BJ (cell line): ENCODE results near the gene SLC3A2. TPM values are rescaled to one million over a fixed set of nuclear protein-coding genes. Genes with fewer than 3 reads are reported as not detected.

Experiments used
- CTCF ChIA-PET: fragments of 350-600 bp; formaldehyde crosslinking; extraction: SDS; loops from one replicate; lab custom pipeline; 2021; ENCODE audit warnings: antibody characterized with exemption, inconsistent platforms; lab: Yijun Ruan, JAX
- POLR2A ChIA-PET: fragments of 300-600 bp; sonication (Branson Sonifier 250); formaldehyde crosslinking; extraction: SDS; loops from one replicate; lab custom pipeline; 2021; ENCODE audit warnings: antibody characterized with exemption; lab: Charles Lee
- DNase-seq: peaks from one replicate; pipeline ENCODE4 v3.0.0-alpha.2; 2011; ENCODE audit warnings: low read depth
- H3K27me3 ChIP-seq: 2 replicates; pipeline ENCODE4 v1.6.0; 2011; ENCODE audit warnings: low read length; ENCODE audit not compliant: control insufficient read depth, insufficient read depth
- H3K36me3 ChIP-seq: 2 replicates; pipeline ENCODE4 v1.5.1; 2011; ENCODE audit warnings: low read length; ENCODE audit not compliant: control insufficient read depth, insufficient read depth
- H3K4me3 ChIP-seq: 2 replicates; pipeline ENCODE4 v1.5.1; 2011; ENCODE audit warnings: low read depth, mild to moderate bottlenecking, control low read depth, low read length
- CTCF ChIP-seq: IDR thresholded peaks from 2 replicates; pipeline ENCODE4 v1.5.1; 2011; ENCODE audit warnings: low read depth, mild to moderate bottlenecking, control low read depth, inconsistent platforms, low read length, moderate library complexity; ENCODE audit not compliant: insufficient read depth
- polyA plus RNA-seq: library from polyadenylated mRNA; depleted of rRNA; stranded (reverse); fragments of >200 nt; gene quantifications from 2 replicates; pipeline ENCODE4 v1.2.3, GENCODE V29; 2011

The SLC3A2 gene
- polyA plus RNA-seq, 1 experiment = 535 TPM

GRCh38 chr11:62912268-62912667, 31.6 kb downstream of the SLC3A2 start:
- DNase-seq = no peak
- no peak for TF ChIP-seq CTCF
- peaks cover 2% of the 10 kb centered on the region for H3K27me3 ChIP-seq
- ChIA-PET CTCF (interaction anchor here (11.6 kb wide), 1 partner anchor 109 kb away, joined by 376 read pairs; no protein-coding TSS in a partner anchor), POLR2A (no interaction called here)
- no peak overlapping the region for H3K4me3 ChIP-seq
- no peaks in the 10 kb centered on the region for H3K36me3 ChIP-seq

- ChIA-PET POLR2A (no interaction called here), CTCF (interaction anchor here (1.5 to 2.9 kb wide), 3 partner anchors 8 to 109 kb away, joined by 3 to 15 read pairs (median 12); no protein-coding TSS in a partner anchor)
- H3K36me3 ChIP-seq = no peaks in the 10 kb centered on the region
- TF ChIP-seq CTCF = no peak
- no peak for DNase-seq
- no peak overlapping the region for H3K4me3 ChIP-seq
- peaks cover 6% of the 10 kb centered on the region for H3K27me3 ChIP-seq
These were observed 33.7 kb downstream of the SLC3A2 start for GRCh38 chr11:62914416-62914815.

- Histone ChIP-seq H3K27me3 (peaks cover 16% of the 10 kb centered on the region), H3K4me3 (no peak overlapping the region), H3K36me3 (no peaks in the 10 kb centered on the region)
- ChIA-PET POLR2A (no interaction called here), CTCF (interaction anchor here (0.9 to 7.1 kb wide), 2 partner anchors 12 to 106 kb away, joined by 3 to 40 read pairs; no protein-coding TSS in a partner anchor)
- no peak for TF ChIP-seq CTCF
- no peak for DNase-seq
These were observed 37.3 kb downstream of the SLC3A2 start for GRCh38 chr11:62917906-62918502.

- Histone ChIP-seq H3K27me3 (peaks cover 16% of the 10 kb centered on the region), H3K4me3 (no peak overlapping the region), H3K36me3 (no peaks in the 10 kb centered on the region)
- no peak for TF ChIP-seq CTCF
- POLR2A ChIA-PET = no interaction called here
- CTCF ChIA-PET = interaction anchor here (1.1 to 7.1 kb wide), 2 partner anchors 13 to 105 kb away, joined by 3 to 40 read pairs; no protein-coding TSS in a partner anchor
- no peak for DNase-seq
These were observed 37.8 kb downstream of the SLC3A2 start for GRCh38 chr11:62918531-62918930.

- Histone ChIP-seq H3K4me3 (no peak overlapping the region), H3K27me3 (peaks cover 17% of the 10 kb centered on the region), H3K36me3 (no peaks in the 10 kb centered on the region)
- POLR2A ChIA-PET = no interaction called here
- no peak for TF ChIP-seq CTCF
- DNase-seq = no peak
- CTCF ChIA-PET = interaction anchor here (1.1 to 7.1 kb wide), 2 partner anchors 13 to 104 kb away, joined by 3 to 40 read pairs; no protein-coding TSS in a partner anchor
These were observed 38.8 kb downstream of the SLC3A2 start for GRCh38 chr11:62919476-62919875.
